Measurements from ENCODE around the gene CD300E.
"Not testable (repeated sequence)": the region's sequence is repeated elsewhere in the genome, so short reads cannot be mapped to it uniquely, and the experiment has no call there.

The CD300E gene

DNA sequence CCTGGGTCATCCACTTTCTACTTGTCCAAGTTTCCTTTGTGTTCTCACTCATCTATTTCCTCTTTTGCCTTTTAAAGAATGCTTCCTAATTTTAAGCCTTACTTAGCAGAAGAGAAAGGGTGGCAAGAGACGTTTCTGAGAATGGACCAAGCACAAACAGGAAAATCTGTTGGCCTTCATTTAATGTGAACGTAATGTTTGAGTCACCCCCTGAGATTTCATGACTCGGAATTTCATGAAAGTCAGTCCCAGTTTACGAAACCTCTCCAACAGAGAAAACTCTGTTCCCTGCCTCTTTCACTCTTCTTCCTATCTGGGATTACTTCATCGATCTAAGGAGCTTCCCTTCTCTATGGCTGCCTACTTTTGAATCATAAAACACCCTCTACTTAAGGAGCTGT lies at the start of gene CD300E:
Gene CD300E, minus strand, starts transcription at position 46 of the 401 bp plus-strand sequence. CDS start 117 bp downstream, outside the sequence.
- no peak for DNase-seq

DNA sequence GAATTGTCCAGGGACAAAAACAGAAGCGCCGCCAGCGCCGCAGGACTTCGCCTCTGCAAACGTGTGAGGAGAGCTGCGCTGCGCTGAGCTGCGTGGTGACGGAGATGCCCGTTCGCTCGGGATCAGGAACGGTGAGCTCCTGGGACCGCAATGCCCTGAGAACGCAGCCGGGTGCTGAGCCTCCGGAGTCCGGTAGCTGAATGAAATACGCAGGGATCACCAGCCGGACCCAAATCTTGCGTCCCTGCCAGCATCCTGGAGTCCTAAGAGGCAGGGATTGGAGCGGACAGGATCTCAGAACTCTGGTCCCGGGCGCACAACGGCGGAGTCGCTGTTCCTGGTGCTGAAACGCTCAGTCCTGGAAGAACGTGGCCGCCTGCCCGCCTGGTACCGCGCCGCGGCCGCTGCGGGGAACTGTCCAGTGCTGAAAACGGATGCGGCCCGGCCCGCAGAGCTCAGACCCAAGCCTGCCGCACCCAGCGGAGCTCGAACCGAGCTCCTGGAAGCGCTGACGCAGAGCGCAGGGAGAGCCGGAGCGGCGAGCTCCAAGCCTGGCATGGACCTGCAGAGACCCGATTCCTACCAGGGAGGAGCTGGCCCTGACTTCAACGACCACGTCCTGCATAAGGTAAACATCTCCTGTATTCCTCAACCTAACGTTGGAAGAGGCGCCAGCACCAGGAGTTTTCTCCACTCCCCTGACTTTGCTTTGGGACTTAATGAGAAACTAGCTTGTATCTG lies 47.7 kb upstream of the CD300E start:
- DNase-seq, result peak; percentile 42

GRCh38 chr17:74670329-74670728 lies 46.8 kb upstream of the CD300E start:
- DNase-seq, result no peak

DNA sequence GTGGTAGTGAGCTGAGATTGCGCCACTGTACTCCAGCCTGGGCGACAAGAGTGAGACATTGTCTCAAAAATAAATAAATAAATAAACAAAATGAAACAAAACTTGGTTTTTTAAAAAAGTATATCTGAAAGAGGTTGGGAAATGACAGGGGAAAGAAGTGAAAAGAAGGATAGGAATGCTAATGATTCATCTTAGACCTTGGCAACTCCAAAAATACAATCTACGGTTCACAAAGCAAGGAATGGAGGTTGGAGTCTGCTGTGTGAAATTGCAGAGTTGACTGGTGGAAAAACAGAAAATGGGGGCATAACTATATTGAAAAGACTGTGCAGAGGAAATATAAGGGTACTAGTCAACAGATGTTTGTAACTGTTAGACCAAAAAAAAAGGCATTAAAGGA lies 40.0 kb upstream of the CD300E start:
- DNase-seq, result no peak

DNA sequence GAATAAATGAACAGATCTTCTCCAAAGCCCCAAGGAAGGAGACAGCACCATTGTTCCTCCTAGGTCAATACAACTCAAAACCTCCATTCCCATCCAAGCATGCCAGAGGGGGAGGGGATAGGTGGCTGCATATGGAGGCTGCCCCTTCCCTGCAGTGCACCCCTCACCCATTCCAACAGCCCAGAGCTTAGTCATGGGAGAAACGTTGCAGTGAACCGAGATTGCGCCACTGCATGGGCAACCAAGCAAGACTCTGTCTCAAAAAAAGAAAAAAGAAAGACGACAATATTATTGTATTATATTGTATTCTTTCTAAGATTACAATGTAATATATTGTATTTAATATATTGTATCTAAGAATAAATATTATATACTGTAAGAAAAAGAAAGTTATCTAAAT lies 36.4 kb upstream of the CD300E start:
- DNase-seq, result no peak

DNA sequence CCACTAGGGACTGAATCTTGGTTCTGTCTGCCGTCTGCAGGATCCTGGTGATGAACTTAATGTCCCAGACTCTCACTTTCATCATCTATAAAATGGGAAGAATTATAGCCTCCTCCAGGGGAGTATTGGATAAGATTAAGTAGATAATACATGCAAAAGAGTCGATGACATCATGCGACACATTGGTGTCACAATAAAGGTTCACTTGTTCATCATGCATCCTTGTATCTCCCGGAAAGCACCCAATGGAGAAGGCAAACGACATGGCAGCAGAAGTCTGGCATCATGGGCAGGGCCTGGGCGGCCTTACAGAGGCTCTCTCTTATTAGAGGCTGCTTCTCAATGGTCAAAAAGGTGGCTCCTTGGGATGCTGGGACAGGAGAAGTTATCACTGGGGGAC lies 35.1 kb upstream of the CD300E start:
- DNase-seq, result no peak

DNA sequence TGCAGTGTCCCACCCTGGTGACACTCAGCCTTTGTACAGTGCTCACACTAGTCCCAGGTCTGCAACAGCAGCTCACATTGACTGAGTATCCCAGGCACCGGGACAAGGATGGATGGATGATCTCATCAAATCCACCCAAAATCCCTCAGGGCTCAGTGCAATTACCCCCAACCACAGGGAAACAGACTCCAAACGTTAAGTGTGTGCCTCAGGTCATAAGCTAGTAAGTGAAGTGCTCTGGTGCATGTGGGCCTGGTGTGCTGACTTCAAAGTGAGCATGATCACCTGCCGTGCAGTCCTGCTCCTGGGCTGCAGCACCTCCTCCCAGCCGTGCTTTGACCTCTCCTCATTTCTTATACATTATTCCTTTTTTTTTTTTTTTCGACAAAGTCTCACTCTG lies 31.2 kb upstream of the CD300E start:
- no peak for DNase-seq

GRCh38 chr17:74652020-74652419 lies 28.5 kb upstream of the CD300E start:
- no peak for DNase-seq

GRCh38 chr17:74649909-74650308 lies 26.4 kb upstream of the CD300E start:
- DNase-seq, result no peak

DNA sequence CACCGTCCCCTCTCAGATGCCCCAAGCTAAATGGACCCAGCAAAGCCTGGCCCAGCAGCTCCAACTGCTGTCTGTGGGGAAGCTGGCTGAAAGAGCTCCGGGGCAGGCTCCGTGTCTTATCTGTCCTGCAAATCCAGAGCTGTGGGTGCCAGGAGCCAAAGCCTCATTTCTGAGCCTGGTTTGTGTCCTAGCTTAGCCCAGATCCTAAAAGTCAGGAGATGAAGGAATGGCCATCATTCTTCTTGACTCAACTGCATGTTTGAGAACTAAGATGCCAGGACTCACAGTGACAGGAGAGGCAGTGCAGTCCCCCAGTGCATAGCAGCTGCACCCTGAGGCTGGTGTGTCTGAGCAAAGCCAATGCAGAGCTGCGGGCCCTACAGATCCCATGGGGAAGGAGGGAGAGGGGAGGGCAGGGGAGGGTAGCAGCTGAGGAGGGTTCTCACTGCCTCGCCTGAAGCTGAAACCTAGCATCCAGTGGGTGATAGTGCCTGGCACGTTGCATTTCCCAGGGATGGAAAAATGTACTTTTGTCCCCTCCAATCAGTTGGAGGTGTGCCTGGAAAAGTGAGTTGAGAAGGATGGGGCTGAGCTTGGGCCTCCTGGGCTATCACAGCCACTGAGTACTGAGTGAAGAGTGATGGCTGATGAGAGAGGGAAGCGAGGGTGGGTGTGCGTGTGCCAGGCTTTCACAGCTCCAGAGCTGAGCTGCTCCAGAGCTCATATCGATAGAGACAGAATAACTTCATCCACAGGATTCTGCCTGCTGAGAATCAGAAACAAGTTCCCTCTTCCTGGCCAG lies 24.5 kb upstream of the CD300E start:
- DNase-seq, result no peak

- no peak for DNase-seq
Observed at GRCh38 chr17:74646231-74646630, 22.7 kb upstream of the CD300E start.

DNA sequence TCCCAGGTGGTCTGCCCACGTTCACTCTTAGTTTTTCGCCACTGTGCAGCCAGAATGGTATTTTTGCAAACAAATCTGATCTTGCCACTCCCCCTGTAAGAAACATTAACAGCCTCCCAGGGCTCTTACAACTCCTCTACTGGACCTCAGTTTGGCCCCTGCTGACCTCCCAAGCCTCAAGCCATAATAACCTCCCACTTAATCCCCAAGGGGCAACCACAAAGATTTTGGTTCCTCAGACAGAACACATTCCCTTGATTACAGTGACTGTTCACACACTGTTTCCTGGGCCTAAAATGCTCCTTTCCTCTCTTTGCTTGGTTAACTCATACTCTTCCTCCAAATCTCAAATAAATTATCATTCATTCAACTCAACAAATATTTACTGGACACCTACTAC lies 21.5 kb upstream of the CD300E start:
- DNase-seq, result no peak

DNA sequence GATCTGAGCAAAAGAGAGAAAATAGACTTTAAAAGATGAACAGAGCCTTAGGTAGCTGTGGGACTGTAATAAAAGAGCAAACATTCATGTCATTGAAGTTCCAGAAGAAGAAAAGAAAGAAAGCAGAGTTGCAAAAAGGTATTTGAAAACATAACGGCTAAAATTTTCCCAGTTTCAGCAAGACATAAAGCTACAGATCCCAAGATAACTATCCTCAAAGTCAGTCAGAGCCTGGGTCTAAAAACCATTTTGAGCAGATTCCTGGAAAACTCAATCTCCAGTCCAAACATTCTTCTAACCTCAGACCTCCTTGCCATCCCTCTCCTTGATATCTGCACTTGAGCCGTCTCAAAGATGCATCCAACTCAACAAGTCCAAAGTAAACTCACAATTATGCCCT lies 20.9 kb upstream of the CD300E start:
- DNase-seq, result no peak

- no peak for DNase-seq
Observed at GRCh38 chr17:74643826-74644225, 20.3 kb upstream of the CD300E start.

DNA sequence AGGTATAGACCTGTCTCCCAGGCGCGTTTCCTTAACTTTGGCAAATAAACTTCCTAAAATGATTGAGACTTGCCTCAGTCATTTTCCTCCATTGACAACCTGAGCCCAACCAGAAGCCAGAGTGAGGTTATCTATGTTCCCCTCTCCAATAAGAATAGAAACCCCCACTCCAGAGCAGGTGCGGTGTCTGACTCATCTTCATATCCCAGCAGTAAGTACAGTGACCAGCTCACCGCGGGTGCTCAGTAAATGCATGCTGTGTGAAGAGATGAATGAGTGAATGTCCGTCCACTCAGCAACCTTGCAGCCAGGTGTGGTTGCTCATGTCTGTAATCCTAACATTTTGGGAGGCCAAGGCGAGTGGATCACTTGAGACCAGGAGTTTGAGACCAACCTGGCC lies 19.5 kb upstream of the CD300E start:
- DNase-seq, result no peak

- no peak for DNase-seq
Observed at GRCh38 chr17:74642556-74642955, 19.0 kb upstream of the CD300E start.

GRCh38 chr17:74641958-74642298 lies 18.4 kb upstream of the CD300E start:
- DNase-seq, result no peak

DNA sequence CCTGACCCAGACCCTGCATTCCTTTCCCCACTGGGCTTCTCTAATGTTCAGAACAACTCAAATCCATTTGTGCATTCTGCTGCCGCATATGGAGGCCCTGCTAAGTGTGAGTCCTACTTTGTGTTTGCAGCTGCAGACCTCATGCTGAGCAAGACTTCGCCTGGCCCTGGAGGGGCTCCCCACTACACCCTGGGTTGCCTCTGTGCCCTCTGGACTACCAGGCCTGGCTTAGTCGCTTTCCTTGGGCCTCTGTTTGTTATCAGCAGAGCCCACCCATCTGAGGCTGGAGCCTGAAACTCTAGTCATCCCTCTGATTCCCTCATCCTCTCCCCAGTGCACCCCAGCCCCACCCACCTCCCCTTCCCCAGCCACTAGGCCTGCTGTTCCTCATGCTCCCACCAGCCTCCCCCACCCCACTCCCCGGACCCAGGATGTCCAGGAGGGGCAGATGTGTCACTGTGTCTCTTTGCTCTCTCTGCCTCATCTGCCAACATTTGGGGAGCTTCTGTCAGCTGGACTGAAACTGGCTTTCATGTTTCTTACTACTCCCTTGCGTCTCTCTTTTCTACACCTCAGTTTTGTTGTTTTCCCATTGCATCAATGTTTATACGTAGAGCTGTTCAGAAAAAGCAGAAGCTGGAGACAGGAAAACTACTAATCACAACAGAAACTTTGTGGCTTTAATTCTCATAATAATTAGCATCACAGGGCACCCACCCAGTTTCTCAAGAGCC lies 17.9 kb upstream of the CD300E start:
- no peak for DNase-seq

DNA sequence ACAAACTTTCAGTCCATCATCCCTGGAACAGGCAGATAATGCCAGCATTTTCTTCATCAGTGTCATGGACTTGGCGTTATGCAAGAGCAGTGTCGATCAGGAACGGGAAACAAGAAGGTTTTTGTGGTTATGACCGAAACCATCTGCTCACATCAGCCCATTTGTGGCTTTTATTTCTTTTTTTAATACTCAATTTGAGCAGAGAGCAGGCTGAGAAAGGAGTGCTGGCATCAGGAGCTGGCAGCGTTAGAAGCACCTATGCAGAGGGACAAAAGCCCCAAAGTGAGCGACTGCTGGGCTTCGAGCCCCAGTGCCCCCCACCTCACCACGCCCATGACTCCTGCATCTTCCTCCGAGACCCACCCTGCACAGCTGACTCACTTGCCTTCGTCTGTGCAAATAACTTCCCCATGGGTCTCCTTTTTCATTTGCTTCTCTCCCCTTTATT lies 16.2 kb upstream of the CD300E start:
- no peak for DNase-seq

- no peak for DNase-seq
Observed at GRCh38 chr17:74637926-74638325, 14.4 kb upstream of the CD300E start.

DNA sequence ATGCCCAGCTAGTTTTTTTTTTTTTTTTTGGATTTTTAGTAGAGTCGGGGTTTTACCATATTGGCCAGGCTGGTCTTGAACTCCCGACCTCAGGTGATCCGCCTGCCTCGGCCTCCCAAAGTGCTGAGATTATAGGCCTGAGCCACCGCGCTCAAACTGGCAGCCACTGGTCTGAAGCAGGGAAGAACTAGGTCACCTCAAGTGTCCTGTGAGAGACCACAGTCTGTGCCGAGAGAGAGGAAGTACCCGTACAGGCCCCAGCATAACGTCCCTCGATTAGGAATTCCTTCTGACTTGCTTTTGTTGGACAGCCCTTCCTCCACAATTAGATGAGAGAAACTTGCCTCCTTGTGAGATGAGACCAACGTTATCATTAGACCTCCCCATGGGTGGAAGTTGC lies 13.7 kb upstream of the CD300E start:
- DNase-seq, result no peak

DNA sequence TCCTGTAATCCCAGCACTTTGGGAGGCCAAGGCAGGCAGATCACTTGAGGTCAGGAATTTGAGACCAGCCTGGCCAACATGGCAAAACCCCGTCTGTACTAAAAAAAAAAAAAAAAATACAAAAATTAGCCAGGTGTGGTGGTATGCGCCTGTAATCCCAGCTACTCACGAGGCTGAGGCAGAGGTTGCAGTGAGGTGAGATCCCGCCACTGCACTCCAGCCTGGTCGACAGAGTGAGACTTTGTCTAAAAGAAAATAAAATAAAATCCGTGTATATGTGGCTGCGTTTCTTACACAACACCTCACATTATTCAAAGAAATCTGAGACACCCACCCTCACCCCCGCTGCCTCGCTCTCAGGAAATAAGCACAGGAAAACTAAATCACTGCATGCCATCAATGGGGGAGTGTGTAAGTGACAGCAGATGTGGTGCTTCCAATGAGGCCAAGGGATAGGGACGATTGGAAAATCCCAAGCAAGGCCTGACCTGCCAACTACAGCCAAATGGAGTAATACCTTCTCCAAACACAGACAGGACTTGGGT lies 13.1 kb upstream of the CD300E start:
- not testable (repeated sequence) for DNase-seq

GRCh38 chr17:74635418-74635817 lies 11.9 kb upstream of the CD300E start:
- DNase-seq, result no peak

- no peak for DNase-seq
Observed at GRCh38 chr17:74633326-74633725, 9.8 kb upstream of the CD300E start.

Measured in activated T-cell treated with anti-CD3 and anti-CD28 coated beads for 4 hours (primary cell).